NCI-H2227 treated with DMSO at 0.1 percent for 48 hours (cell line): ENCODE results near the gene ADPRHL1.

Experiments
- DNase-seq: peaks from one replicate; lab custom pipeline; 2025; lab: John Stamatoyannopoulos, UW

ADPRHL1 gene

DNA sequence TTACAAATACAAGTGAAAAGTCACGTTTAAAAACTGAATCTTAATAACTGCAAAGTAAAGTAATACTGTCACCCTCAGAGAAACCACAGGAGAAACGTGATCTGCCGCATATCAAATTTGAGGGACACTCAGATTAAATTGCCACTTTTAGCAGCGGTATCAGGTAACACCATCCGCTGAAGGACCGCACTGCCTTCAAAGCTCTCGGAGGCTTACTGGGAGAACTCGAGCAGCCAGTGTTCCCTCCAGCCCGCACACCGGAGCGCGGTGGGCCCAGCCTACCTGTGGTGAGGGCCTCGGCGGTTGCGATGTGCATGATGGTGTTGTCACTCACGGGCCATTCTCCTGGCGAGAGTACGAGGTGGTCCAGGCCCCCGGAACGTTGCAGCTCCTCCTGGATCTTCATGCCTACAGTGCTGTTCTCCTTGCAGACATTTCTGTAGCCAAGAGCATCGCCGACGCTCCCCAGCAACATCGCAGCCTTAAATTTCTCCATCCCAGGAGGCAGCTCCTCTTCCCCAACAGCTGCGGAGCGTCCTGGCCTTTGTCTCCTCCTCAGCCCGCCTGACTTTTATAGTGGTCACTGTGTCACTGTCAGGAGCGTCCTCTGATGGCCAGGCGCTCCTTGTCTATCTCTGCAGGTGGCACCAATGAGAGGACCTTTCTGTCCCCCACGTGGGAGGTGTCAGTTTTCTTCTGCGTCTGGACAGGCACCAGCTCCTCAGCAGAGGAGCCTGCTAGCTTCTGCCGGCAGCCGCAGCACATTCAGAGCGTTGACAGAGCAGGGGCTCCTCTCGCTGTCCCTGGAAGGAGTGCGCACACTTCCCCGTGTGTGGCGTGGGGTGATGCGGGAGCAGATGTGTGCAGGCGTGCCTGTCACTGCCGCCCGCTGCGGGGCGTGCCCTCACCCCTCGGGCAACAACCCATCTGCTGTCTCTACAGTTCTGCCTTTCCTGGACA is at the start of gene ADPRHL1:
TSS of gene ADPRHL1 (minus strand) at position 547 of the 960 bp plus-strand sequence. CDS start at position 496, 51 bp downstream.
- no peak for DNase-seq

DNA sequence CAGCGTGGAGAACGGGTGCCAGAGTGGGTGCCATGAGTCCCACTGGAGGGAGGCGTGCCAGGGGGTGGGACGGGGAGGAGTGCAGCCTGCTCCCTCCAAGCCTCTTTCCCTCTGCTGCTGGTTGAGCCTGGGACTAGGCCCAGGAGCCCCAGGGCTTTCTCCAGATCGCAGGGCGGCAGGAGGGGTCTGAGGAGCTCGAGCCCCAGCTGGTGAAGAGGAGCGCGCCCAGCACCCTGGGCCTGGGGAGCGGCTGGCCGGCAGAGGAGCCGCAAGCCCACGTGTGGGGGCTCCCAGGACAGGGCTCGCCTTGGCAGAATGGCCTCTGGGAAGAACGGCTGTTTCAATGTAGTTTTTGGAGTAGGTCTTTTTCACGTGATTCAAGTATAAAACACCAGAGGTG is 49.4 kb upstream of the ADPRHL1 start:
- no peak for DNase-seq

GRCh38 chr13:113500530-113501265 is 47.4 kb upstream of the ADPRHL1 start:
- no peak for DNase-seq

DNA sequence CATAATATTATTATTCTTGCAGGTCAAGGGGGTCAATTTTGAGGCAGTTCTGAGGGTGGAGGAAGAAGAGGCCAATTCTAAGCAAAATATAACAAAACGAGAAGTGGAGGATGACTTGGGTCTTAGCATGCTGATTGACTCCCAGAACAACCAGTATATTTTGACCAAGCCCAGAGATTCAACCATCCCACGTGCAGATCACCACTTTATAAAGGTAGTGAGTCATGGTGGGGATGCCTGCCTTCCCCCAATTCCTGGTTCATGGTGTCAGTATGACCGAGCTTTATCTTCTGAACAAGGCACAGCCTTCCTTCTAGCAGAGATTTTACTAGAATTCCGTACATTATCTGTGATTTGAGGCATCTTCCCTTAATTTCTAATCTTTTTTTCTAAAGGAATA is 46.6 kb upstream of the ADPRHL1 start:
- DNase-seq, result no peak

- no peak for DNase-seq
These were observed 45.6 kb upstream of the ADPRHL1 start for GRCh38 chr13:113498905-113499304.

DNA sequence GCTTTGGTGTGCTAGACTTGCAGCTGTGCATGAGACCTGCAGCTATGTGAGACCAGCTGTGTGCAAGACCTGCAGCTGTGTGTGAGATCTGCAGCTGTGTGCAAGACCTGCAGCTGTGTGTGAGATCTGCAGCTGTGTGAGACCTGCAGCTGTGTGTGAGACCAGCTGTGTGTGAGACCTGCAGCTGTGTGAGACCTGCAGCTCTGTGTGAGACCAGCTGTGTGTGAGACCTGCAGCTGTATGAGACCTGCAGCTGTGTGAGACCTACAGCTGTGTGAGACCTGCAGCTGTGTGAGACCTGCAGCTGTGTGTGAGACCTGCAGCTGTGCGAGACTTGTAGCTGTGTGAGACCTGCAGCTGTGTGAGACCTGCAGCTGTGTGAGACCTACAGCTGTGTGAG is 43.9 kb upstream of the ADPRHL1 start:
- DNase-seq, result no peak

DNA sequence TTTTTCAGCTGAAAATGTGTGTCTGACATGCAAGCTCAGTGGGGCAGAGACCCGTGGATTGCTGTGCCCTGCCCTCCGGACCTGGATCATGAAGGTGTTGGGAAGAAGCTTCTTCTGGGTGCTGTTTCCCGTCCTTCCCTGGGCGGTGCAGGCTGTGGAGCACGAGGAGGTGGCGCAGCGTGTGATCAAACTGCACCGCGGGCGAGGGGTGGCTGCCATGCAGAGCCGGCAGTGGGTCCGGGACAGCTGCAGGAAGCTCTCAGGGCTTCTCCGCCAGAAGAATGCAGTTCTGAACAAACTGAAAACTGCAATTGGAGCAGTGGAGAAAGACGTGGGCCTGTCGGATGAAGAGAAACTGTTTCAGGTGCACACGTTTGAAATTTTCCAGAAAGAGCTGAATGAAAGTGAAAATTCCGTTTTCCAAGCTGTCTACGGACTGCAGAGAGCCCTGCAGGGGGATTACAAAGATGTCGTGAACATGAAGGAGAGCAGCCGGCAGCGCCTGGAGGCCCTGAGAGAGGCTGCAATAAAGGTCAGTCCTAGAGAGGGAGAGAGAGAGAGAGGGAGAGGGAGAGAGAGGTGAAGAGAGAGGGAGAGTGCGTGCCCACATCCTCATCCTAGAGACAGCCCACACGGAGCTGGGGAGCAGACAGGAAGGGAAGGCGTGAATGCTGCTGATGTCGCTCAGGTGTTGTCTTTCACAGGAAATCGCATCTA is 42.4 kb upstream of the ADPRHL1 start:
- DNase-seq, result peak; percentile 6

- no peak for DNase-seq
These were observed 40.1 kb upstream of the ADPRHL1 start for GRCh38 chr13:113493315-113493951.

- DNase-seq, result no peak
These were observed 38.7 kb upstream of the ADPRHL1 start for GRCh38 chr13:113491982-113492381.

- DNase-seq, result no peak
These were observed 38.2 kb upstream of the ADPRHL1 start for GRCh38 chr13:113491418-113491883.

- peak; percentile 72 for DNase-seq
These were observed 37.5 kb upstream of the ADPRHL1 start, which contains the start of gene DCUN1D2 for GRCh38 chr13:113490496-113491417. DCUN1D2 (minus strand) TSS chr13:113490711; CDS start chr13:113490669, 42 bp downstream.

DNA sequence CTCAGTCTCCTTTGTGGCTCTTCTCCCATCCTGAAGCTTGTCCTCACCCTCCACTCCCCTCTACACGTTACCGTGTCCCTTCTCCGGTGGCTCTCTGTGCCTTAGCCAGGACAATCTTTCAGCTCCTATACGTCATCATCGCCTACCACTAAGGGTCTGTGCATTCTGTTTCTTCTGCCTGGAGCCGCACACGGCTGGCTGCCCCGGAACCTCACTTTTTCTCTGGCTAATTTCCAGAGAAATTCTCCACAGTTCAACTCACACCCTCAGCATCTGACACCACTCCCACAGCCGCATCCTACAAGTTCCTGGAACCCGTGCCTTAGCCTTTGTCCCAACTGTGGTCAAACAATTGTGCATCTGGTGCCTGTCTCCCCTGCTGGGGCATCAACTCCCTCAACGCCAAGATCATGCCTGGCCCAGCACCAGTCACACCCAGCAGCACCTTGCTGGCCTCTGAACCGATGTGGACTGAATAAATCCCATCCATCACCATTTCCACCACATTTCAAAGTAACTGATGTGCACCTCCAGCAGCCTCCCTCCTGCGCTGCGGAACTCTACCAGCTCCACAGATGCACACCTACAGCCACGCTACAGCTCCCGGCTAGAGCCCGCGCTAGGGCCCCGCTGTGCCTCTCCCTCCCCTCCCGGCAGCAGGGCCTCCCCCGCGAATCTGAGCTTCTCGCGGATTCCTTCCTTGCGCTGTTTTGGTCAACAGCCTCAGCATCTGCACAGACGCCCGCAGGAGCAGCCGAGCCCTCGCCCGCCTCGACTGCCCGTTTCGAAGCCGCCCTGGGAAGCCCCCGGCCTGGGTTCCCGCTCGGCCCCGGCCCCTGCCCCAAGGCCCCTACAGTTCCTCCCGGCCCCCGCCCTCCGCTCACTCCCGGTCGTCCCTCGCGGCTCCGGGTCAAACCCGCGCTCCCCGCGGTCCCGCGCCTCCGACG is 36.5 kb upstream of the ADPRHL1 start:
- DNase-seq, result peak; percentile 21

GRCh38 chr13:113489171-113489548 is 35.9 kb upstream of the ADPRHL1 start:
- no peak for DNase-seq

GRCh38 chr13:113488283-113488682 is 35.0 kb upstream of the ADPRHL1 start:
- no peak for DNase-seq

DNA sequence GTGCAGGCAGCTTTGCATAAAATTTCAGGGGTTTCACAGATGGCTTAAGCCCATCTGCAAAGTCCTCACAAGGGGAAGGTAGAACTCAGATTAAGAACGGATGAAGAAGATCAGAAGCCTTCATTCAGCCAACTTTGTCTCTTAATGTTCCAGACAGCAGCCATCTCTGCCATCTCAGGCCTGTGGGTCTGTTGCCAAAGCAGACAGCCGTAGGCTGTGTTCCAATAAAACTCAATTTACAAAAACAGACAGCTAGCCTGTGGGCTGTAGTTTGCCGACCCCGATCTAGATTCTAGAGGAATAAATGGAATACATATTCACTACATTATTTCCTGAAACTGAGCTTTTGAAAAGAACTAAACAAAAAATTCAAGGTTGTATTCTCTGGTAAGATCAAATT is 33.4 kb upstream of the ADPRHL1 start:
- no peak for DNase-seq

- DNase-seq, result no peak
These were observed 32.3 kb upstream of the ADPRHL1 start for GRCh38 chr13:113485545-113485944.

GRCh38 chr13:113483504-113484293 is 30.4 kb upstream of the ADPRHL1 start:
- DNase-seq, result peak; percentile 43

GRCh38 chr13:113483081-113483480 is 29.8 kb upstream of the ADPRHL1 start:
- DNase-seq, result no peak

DNA sequence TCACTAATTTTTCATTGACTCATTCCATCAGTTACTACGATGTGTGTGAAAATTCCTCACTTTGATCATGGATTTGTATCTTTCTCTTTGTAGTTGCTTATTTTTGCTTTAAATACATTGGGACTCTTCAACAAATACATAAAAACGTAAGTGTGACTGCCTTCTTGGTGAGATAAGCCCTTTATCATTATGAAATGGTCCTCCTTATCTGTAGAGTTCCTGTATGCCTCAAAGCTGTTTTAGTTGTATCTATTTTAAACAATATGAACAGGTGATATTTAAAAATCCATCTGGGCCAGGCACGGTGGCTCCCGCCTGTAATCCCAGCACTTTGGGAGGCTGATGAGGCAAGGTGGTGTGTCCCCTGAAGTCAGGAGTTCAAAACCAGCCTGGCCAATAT is 25.9 kb upstream of the ADPRHL1 start:
- DNase-seq, result no peak
